Mammary epithelial cell (primary cell): Measurements from ENCODE around the gene WAC.

Source experiments
- EZH2 ChIP-seq: IDR thresholded peaks from 2 replicates; pipeline ENCODE4 v1.6.1; 2012; ENCODE audit warnings: low read length, inconsistent platforms, borderline replicate concordance
- TF ChIP-seq, protein P1 (sequence below), 2 donors: IDR thresholded peaks in 1 of 2; conservative IDR thresholded peaks in 1 of 2; 2 replicates each; pipeline ENCODE4 v1.5.1; 2011 to 2012; ENCODE audit warnings: inconsistent platforms in 2 of 2, low read length in 2 of 2, mild to moderate bottlenecking in 2 of 2, control low read depth in 1 of 2, low read depth in 1 of 2; ENCODE audit not compliant: insufficient read depth in 1 of 2; ENCODE audit errors: extremely low read depth in 1 of 2

DNA sequence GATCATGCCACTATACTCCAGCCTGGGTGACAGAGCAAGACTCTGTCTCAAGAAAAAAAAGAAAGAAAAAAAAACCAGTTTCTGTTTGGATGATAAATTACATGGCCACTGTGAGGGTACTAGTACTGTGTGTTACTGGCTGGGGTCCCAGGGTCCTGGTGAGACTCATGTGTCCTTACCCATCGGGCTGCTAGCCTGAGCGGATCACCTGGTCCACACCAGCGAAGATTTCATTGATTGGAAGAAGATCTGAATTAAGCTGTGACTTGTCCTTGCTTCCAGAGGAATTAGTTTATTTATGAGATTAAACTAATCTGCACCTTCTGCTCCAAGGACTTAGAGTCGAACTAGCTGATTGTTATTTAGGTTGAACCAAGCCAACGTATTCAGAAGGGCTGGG, 104.4 kb downstream of the WAC start:
- TF ChIP-seq, protein P1, sequence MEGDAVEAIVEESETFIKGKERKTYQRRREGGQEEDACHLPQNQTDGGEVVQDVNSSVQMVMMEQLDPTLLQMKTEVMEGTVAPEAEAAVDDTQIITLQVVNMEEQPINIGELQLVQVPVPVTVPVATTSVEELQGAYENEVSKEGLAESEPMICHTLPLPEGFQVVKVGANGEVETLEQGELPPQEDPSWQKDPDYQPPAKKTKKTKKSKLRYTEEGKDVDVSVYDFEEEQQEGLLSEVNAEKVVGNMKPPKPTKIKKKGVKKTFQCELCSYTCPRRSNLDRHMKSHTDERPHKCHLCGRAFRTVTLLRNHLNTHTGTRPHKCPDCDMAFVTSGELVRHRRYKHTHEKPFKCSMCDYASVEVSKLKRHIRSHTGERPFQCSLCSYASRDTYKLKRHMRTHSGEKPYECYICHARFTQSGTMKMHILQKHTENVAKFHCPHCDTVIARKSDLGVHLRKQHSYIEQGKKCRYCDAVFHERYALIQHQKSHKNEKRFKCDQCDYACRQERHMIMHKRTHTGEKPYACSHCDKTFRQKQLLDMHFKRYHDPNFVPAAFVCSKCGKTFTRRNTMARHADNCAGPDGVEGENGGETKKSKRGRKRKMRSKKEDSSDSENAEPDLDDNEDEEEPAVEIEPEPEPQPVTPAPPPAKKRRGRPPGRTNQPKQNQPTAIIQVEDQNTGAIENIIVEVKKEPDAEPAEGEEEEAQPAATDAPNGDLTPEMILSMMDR (conservative IDR thresholded peaks at IDR 0.05 in 1 of 2, IDR thresholded peaks at IDR 0.05 in 1 of 2; ENCODE audit: extremely low read depth in 1 of 2, insufficient read depth in 1 of 2, low read depth in 1 of 2, low read length in 2 of 2): no peak
- no peak for TF ChIP-seq EZH2
